DMS53 treated with DMSO at 0.1 percent for 48 hours (cell line): Measurements from ENCODE around the gene SETD2.

Experiments
- DNase-seq: peaks from one replicate; lab custom pipeline; 2025; ENCODE audit not compliant: unreplicated experiment; lab: John Stamatoyannopoulos, UW

Gene SETD2

GRCh38 chr3:46968783-46969428 is 195.0 kb downstream of the SETD2 start:
- DNase-seq, result no peak

- no peak for DNase-seq
These were observed 197.1 kb downstream of the SETD2 start for GRCh38 chr3:46966811-46967210.
